ENCODE data around the gene TRIM60.
"Not testable (repeated sequence)": the region's sequence is repeated elsewhere in the genome, so short reads cannot be mapped to it uniquely, and the experiment has no call there.

TRIM60 gene

GRCh38 chr4:165031436-165032211, at the start of gene TRIM60:
Gene TRIM60 (plus strand): TSS chr4:165031999. CDS start chr4:165040073, 8,074 bp downstream.
- DNase-seq = no peak

DNA sequence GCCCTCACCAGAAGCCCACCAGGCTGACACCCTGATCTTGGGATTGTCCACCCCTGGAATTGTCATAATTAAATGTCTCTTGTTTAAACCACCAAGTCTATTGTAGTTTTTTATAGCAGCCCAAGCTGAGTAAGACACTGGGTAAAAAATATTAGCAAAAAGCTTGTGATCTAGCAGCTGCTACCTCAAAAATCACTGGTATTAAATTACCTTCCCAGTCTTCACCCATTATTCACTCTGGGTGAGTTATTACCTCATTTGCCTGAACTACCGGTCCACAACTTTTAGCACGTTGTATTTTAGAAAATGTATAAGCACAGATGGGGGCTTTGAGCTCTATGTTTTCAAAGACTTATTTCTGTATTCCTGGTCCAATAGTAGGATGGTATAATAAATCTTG, 42.3 kb upstream of the TRIM60 start:
- no peak for DNase-seq

GRCh38 chr4:164990786-164991185, 41.0 kb upstream of the TRIM60 start:
- not testable (repeated sequence) for DNase-seq

- DNase-seq = not testable (repeated sequence)
Measured at GRCh38 chr4:164996123-164996522, 35.7 kb upstream of the TRIM60 start.

DNA sequence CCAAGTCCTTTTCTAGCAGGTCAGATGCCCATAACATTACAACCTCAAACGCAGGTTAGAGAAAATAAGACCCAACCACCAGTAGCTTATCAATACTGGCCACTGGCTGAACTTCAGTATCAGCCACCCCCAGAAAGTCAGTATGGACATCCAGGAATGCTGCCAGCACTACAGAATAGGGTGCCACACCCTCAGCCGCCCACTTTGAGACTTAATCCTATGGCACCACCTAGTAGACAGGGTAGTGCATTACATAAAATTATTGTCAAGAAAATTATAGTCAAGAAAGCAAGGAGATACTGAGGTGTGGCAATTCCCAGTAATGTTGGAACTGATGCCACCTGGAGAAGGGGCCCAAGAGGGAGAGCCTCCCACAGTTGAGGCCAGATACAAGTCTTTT, 34.5 kb upstream of the TRIM60 start:
- DNase-seq = peak in 1 of 2 experiments; percentile 28

GRCh38 chr4:164997941-164998340, 33.9 kb upstream of the TRIM60 start:
- no peak for DNase-seq

DNA sequence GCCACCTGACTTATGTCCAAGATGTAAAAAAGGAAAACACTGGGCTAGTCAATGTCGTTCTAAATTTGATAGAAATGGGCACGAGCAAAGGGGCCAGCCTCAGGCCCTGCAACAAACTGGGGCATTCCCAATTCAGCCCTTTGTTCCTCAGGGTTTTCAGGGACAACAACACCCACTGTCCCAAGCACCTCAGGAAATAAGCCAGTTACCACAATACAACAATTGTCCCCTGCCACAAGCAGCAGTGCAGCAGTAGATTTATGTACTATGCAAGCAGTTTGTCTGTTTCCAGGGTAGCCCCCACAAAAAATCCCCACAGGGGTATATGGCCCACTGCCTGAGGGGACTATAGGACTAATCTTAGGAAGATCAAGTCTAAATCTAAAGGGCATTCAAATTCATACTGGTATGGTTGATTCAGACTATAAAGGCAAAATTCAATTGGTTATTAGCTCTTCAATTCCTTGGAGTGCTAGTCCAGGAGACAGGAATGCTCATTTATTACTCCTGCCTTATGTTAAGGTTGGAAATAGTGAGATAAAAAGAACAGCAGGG, 33.2 kb upstream of the TRIM60 start:
- DNase-seq = not testable (repeated sequence)

- not testable (repeated sequence) for DNase-seq
Measured at GRCh38 chr4:165001957-165002356, 29.8 kb upstream of the TRIM60 start.

DNA sequence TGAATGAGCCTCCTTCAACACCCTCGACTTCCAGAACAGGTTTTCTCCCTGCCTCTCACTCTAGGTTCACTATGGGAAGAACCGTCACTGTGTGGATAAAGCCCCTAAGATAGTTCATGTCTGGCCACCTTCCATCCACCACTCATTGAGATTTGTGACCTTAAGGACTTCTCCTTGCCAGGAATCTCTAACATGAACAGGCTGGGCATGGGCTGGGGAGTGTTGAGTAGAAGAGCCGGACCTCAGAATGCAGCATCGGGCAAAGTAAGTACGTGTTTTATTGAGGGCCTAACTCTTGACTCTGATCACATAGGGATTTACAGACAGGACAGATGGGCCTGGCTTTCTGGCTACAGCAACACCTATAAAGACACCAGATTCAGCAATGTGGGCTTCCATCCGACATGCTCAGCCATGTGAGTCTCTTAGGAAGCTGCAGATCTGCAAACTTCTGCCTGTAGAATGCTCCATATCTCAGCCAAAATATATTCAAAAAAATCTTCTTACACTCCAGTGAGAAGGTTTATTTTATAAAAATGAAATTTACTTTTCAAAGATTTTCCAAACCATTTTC, 26.4 kb upstream of the TRIM60 start:
- DNase-seq = no peak

DNA sequence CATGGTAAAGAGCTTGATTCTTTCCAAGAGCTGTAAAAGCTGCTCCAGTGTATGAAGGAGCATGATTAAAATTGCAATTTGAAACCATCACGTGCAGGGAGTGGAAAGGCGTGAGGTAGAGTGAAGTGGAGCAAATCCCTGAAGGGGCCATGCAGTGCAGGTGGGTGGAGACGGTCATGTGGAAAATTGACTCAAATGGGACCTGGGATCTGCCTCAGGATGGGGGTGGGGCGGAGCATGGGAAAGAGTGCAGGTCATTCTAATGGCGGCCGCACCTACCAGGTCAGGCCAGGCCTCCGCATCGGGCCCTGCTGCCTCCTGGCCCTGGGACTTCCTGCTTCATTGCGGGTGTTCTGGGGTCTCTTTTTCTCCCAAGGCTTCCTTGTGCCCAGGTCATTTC, 25.3 kb upstream of the TRIM60 start:
- DNase-seq = no peak

DNA sequence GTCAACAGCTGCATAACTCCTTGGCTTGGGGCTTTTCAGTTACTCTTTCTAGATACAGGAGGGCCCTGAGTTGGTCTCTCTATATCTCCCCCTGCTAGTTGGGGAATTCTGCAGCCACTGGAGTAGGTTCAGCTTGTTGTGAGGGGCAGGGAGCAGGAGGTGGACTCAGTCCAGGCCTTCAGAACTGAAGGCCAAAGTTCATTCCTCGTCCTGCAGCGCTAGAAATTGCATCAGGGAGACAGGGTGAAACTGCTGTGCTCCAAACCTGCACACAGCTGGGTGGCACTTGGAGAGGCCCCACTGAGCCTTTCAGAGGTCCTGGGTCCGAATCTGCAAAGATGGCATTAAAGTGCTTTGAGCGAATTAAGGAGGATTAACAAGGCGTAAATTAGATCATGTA, 24.9 kb upstream of the TRIM60 start:
- no peak for DNase-seq

DNA sequence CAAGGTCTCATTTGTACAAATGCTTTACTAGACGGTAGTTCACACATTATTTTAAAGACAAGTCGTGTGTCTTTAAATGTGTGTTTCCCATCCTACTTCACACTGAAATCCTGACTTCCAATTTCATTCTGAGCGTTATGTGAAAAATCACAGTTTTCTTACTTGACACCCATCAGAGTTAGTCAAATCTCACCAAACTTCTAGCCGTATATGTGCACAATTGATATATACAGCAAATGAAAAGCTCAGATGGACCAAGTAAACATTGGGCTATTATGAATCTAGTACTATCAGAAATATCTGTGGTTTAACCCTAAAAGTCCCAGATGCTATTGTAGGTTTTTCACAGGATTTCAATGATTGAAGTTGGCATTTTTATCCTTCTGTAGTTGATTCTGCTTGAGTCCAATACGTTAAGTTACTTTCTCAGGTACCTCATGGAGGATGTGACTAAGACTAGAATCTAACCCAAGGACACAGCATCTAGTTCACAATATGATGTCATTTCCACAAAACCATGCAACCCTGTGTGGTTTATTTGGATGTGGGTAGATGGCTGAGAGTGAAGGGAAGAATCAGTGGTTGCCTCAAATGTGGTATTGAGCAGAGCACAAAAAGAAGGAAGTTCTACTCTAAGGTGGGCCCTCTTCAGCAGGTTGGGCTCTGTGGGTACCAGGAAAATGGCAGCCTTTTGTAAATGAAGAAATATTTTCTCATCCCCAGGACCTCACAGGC, 22.1 kb upstream of the TRIM60 start:
- DNase-seq = no peak

DNA sequence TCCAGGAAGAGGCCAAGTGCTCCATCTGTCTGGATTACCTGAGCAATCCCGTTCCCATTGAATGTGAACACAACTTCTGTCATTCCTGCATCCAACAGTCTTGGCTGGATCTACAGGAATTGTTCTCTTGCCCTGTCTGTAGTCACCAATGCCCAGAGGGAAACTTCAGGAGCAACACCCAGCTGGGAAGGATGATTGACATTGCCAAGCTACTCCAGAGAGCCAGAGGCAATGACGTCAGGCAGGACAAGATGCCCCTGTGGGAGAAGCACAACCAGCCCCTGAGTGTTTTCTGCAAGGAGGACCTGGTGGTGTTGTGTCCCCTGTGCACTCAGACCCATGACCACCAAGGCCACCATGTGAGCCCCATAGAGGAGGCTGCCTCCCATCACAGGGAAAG, 21.3 kb upstream of the TRIM60 start:
- DNase-seq = no peak

GRCh38 chr4:165010991-165011390, 20.8 kb upstream of the TRIM60 start:
- no peak for DNase-seq

DNA sequence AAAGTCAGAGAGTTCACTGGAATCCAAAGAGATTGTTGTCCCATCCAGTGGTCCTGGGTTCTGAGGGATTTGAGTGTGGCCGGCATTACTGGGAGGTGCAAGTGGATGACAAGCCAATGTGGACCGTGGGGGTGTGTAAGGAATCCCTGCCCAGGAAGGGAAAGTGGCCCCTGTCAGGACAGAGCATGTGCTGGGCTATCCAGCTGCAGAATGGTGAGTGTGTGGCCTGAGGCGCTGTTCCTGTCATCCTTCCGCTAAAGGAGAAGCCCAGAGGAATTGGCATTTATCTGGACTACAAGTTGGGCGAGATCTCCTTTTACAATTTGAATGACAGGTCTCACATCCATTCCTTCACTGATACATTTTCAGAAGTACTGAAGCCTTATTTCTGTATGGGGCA, 20.4 kb upstream of the TRIM60 start:
- DNase-seq = no peak

GRCh38 chr4:165013691-165014090, 18.1 kb upstream of the TRIM60 start:
- DNase-seq = no peak

DNA sequence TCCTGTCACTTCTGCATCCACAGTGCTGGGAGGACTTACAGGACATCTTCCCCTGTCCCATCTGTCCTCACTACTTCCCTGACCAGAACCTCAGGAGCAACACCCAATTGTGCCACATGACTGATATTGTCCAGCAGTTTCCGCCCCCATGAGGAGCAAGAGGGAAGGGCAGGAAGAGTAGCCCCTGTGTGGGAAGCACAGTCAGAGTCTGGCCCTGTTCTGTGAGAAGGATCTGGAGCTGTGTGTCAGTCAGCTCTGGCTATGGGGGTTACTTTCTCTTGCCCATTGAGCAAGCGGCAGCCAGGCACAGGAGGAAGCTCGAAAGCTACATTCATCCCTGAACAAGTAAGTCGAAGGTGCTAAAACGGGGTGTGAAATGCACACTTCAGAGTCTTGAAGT, 14.8 kb upstream of the TRIM60 start:
- DNase-seq = no peak

DNA sequence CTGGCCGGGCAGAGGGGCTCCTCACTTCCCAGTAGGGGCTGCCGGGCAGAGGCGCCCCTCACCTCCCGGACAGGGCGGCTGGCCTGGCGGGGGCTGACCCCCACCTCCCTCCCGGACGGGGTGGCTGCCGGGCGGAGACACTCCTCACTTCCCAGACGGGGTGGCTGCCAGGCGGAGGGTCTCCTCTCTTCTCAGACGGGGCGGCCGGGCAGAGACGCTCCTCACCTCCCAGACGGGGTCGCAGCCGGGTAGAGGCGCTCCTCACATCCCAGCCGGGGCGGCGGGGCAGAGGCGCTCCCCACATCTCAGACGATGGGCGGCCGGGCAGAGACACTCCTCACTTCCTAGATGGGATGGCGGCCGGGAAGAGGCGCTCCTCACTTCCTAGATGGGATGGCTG, 11.8 kb upstream of the TRIM60 start:
- not testable (repeated sequence) for DNase-seq

- not testable (repeated sequence) for DNase-seq
Measured at GRCh38 chr4:165025782-165026181, 6.0 kb upstream of the TRIM60 start.

- no peak for DNase-seq
Measured at GRCh38 chr4:165027762-165028402, 3.9 kb upstream of the TRIM60 start.

- no peak for DNase-seq
Measured at GRCh38 chr4:165048170-165048569, 16.4 kb downstream of the TRIM60 start.

DNA sequence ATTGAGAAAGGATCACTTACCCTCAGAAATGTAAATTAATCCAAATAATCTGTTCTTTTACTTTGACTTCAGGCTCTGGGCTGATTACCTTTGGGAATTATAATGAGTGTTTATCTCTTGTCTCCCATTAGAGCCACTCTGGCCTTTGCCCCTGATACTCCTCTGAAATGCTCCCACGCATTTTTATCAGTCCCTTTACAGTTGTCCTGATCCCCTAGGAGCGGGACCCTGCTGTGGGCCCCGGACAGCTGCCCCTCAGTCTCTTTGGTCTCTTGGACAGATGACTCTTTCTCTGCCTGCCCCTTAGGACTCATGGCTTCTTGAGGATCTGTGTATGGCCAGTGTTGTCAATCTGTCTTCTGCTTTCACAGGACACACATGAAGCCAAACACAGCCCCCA, 20.8 kb downstream of the TRIM60 start:
- no peak for DNase-seq

- no peak for DNase-seq
Measured at GRCh38 chr4:165053645-165054044, 21.8 kb downstream of the TRIM60 start, which contains the start of gene TRIM75. Gene TRIM75 (plus strand): TSS chr4:165053866. CDS start chr4:165059148, 5,282 bp downstream.
